Ecto neural progenitor cell (in vitro differentiated cells): ENCODE measurements around the gene UBE2E3.
"Not testable (repeated sequence)": the region's sequence is repeated elsewhere in the genome, so short reads cannot be mapped to it uniquely, and the experiment has no call there.

ENCODE experiments used
- DNase-seq: peaks from one replicate; pipeline ENCODE4 v3.0.0-alpha.2; 2018; ENCODE audit warnings: low spot score

The UBE2E3 gene

GRCh38 chr2:181074457-181074856 is 94.1 kb downstream of the UBE2E3 start:
- no peak for DNase-seq

GRCh38 chr2:181076658-181077057 is 96.3 kb downstream of the UBE2E3 start:
- no peak for DNase-seq

GRCh38 chr2:181077128-181077709 is 96.8 kb downstream of the UBE2E3 start:
- no peak for DNase-seq

- no peak for DNase-seq
These were observed 102.7 kb downstream of the UBE2E3 start for GRCh38 chr2:181083140-181083539.

GRCh38 chr2:181085734-181086133 is 105.3 kb downstream of the UBE2E3 start:
- DNase-seq = no peak

- DNase-seq = not testable (repeated sequence)
These were observed 111.5 kb downstream of the UBE2E3 start for GRCh38 chr2:181091920-181092319.

GRCh38 chr2:181095486-181095885 is 115.1 kb downstream of the UBE2E3 start:
- no peak for DNase-seq

- DNase-seq = no peak
These were observed 123.3 kb downstream of the UBE2E3 start for GRCh38 chr2:181103659-181104058.

- no peak for DNase-seq
These were observed 124.2 kb downstream of the UBE2E3 start for GRCh38 chr2:181104512-181105115.

GRCh38 chr2:181105562-181105961 is 125.2 kb downstream of the UBE2E3 start:
- DNase-seq = no peak

GRCh38 chr2:181106229-181106628 is 125.8 kb downstream of the UBE2E3 start:
- no peak for DNase-seq

- no peak for DNase-seq
These were observed 126.6 kb downstream of the UBE2E3 start for GRCh38 chr2:181106789-181107627.

GRCh38 chr2:181107628-181107945 is 127.2 kb downstream of the UBE2E3 start:
- DNase-seq = no peak

- DNase-seq = no peak
These were observed 130.7 kb downstream of the UBE2E3 start for GRCh38 chr2:181111059-181111458.

GRCh38 chr2:181112916-181113315 is 132.5 kb downstream of the UBE2E3 start:
- DNase-seq = no peak
